ENCODE results near the gene IKZF4.
"Not testable (repeated sequence)": the region's sequence is repeated elsewhere in the genome, so short reads cannot be mapped to it uniquely, and the experiment has no call there.

The IKZF4 gene

DNA sequence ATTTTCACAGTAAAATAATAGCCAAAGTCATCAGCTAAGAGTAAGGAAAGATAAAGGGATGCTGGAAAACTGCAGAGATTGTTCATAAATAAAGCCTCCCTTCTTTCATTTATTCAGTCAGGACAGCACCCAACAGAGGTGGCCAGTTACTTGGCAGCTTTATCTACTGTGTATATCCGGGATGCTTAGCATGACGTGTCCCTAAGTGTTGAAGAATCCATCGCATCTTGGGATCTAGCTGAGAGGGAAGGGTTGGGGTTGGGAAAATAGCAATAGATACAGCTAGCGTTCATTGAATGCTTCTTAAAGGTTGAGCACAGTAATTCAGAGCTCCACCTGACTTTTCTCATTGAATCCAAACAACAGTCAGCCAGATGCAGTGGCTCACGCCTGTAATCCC lies 53.6 kb downstream of the IKZF4 start:
- Histone ChIP-seq H3F3A (ENCODE audit: insufficient read depth, low read length) (no peaks in the 10 kb centered on the region), H3K9me3 (ENCODE audit: low read length) (no peaks in the 10 kb centered on the region), H3K4me3 (ENCODE audit: low read depth, low read length, poor library complexity, severe bottlenecking) (no peak overlapping the region), H3K9me2 (ENCODE audit: low read depth, low read length) (no peaks in the 10 kb centered on the region), H4K20me1 (ENCODE audit: insufficient read depth, low read length) (no peaks in the 10 kb centered on the region), H3K4me2 (ENCODE audit: low read length) (no peak overlapping the region), H2AFZ (ENCODE audit: low read length) (no peak overlapping the region), H3K4me1 (ENCODE audit: insufficient read depth, low read length, severe bottlenecking) (peaks cover 6% of the 10 kb centered on the region), H3K27me3 (ENCODE audit: insufficient read depth, low read length) (no peaks in the 10 kb centered on the region; the same call in 1 of the 2 replicates), H3K79me2 (ENCODE audit: insufficient read depth, low read length) (no peaks in the 10 kb centered on the region), H3K27ac (ENCODE audit: low read depth, low read length, poor library complexity, severe bottlenecking) (no peak overlapping the region), H3K36me3 (ENCODE audit: insufficient read depth, low read length) (no peaks in the 10 kb centered on the region), H3K9ac (ENCODE audit: low read length) (no peak overlapping the region)
- no peak for TF ChIP-seq EZH2 (IDR thresholded peaks at IDR 0.05; ENCODE audit: borderline replicate concordance, low read length)
- TF ChIP-seq, protein P1, sequence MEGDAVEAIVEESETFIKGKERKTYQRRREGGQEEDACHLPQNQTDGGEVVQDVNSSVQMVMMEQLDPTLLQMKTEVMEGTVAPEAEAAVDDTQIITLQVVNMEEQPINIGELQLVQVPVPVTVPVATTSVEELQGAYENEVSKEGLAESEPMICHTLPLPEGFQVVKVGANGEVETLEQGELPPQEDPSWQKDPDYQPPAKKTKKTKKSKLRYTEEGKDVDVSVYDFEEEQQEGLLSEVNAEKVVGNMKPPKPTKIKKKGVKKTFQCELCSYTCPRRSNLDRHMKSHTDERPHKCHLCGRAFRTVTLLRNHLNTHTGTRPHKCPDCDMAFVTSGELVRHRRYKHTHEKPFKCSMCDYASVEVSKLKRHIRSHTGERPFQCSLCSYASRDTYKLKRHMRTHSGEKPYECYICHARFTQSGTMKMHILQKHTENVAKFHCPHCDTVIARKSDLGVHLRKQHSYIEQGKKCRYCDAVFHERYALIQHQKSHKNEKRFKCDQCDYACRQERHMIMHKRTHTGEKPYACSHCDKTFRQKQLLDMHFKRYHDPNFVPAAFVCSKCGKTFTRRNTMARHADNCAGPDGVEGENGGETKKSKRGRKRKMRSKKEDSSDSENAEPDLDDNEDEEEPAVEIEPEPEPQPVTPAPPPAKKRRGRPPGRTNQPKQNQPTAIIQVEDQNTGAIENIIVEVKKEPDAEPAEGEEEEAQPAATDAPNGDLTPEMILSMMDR (IDR thresholded peaks at IDR 0.05; ENCODE audit: low read length) = no peak

DNA sequence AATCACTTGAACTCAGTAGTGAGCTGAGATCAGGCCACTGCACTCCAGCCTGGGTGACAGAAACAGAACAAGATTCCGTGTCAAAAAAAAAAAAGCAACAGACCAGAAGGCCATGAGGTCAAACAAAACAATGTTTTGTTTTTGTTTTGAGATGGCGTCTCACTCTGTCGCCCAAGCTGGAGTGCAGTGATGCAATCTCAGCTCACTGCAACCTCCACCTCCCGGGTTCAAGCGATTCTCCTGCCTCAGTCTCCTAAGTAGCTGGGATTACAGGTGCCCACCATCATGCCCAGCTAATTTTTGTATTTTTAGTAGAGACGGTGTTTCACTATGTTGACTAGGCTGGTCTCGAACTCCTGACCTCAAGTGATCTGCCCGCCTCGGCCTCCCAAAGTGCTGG lies 57.1 kb downstream of the IKZF4 start:
- H3K9me3 ChIP-seq (ENCODE audit: low read length); H3K9me2 ChIP-seq (ENCODE audit: low read depth, low read length); H4K20me1 ChIP-seq (ENCODE audit: insufficient read depth, low read length); H2AFZ ChIP-seq (ENCODE audit: low read length); H3K9ac ChIP-seq (ENCODE audit: low read length); H3K4me2 ChIP-seq (ENCODE audit: low read length); H3K27ac ChIP-seq (ENCODE audit: low read depth, low read length, poor library complexity, severe bottlenecking); H3K79me2 ChIP-seq (ENCODE audit: insufficient read depth, low read length); H3F3A ChIP-seq (ENCODE audit: insufficient read depth, low read length); H3K36me3 ChIP-seq (ENCODE audit: insufficient read depth, low read length); H3K4me3 ChIP-seq (ENCODE audit: low read depth, low read length, poor library complexity, severe bottlenecking): not testable (repeated sequence)
- Histone ChIP-seq H3K4me1 (ENCODE audit: insufficient read depth, low read length, severe bottlenecking) (peaks cover 19% of the 10 kb centered on the region), H3K27me3 (ENCODE audit: insufficient read depth, low read length) (peaks cover 12% of the 10 kb centered on the region)

DNA sequence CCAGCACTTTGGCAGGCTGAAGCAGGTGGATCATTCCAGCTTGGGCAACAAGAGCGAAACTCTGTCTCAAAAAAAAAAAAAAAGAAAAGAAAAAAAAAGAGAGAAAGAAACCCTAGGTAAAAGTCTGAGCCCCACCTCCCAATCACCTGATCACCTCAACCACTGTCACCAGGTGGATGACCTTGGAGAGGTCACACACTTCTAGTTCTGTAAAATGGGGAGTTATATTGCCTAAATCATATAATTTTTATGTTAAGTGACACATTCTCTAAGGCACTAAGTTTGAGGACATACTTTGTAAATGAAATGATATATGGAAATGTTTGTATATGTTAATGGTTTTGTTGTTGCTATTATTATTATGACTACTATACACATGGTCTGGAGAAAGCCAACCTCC lies 57.6 kb downstream of the IKZF4 start:
- Histone ChIP-seq H3F3A (ENCODE audit: insufficient read depth, low read length) (no peaks in the 10 kb centered on the region), H3K36me3 (ENCODE audit: insufficient read depth, low read length) (no peaks in the 10 kb centered on the region), H3K79me2 (ENCODE audit: insufficient read depth, low read length) (no peaks in the 10 kb centered on the region), H2AFZ (ENCODE audit: low read length) (no peak overlapping the region), H3K4me3 (ENCODE audit: low read depth, low read length, poor library complexity, severe bottlenecking) (no peak overlapping the region), H4K20me1 (ENCODE audit: insufficient read depth, low read length) (no peaks in the 10 kb centered on the region), H3K9me3 (ENCODE audit: low read length) (no peaks in the 10 kb centered on the region), H3K9me2 (ENCODE audit: low read depth, low read length) (no peaks in the 10 kb centered on the region), H3K4me1 (ENCODE audit: insufficient read depth, low read length, severe bottlenecking) (peaks cover 19% of the 10 kb centered on the region), H3K27ac (ENCODE audit: low read depth, low read length, poor library complexity, severe bottlenecking) (no peak overlapping the region), H3K4me2 (ENCODE audit: low read length) (no peak overlapping the region), H3K9ac (ENCODE audit: low read length) (no peak overlapping the region), H3K27me3 (ENCODE audit: insufficient read depth, low read length) (peaks cover 12% of the 10 kb centered on the region)
- TF ChIP-seq EZH2 (IDR thresholded peaks at IDR 0.05; ENCODE audit: borderline replicate concordance, low read length) = no peak
- TF ChIP-seq, protein P1 (IDR thresholded peaks at IDR 0.05; ENCODE audit: low read length) = no peak

DNA sequence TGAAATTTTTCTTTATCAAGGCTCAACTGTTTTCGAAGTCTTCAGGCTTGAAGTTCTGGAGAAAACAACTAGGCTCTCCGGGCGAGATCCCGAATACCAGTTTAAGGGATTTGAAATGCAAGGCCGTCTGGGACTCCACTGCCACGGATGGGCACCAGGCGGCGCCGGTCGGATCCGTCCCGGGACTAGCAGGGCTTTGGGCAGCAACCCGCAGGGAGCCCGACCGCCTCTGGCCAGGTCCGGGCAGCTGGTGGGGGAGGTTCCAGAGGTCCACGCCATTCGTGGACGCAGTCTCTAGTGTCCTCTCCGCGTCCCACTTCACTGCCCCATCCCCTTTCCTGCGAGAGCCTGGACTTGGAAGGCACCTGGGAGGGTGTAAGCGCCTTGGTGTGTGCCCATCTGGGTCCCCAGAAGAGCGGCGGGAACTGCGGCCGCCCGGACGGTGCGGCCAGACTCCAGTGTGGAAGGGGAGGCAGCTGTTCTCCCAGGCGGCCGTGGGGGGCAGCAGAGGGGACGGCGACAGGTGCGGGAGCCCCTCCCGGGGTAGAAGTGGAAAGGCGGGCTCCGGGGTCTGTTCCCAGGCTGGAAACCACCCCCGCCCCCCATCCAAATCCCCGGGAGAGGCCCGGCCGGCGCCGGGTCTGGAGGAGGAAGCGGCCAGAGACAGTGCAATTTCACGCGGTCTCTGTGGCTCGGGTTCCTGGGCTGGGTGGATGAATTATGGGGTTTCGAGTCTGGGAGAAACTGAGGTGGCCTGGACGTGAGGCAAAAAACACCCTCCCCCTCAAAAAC lies 58.3 kb downstream of the IKZF4 start:
- Histone ChIP-seq H2AFZ (ENCODE audit: low read length) (peak overlapping the region; percentile 31; the same call in 1 of the 2 replicates), H3F3A (ENCODE audit: insufficient read depth, low read length) (no peaks in the 10 kb centered on the region)

More for the DNA sequence above, 58.3 kb downstream of the IKZF4 start:
- Histone ChIP-seq H3K4me2 (ENCODE audit: low read length) (peak overlapping the region; percentile 89), H3K9me3 (ENCODE audit: low read length) (no peaks in the 10 kb centered on the region), H3K79me2 (ENCODE audit: insufficient read depth, low read length) (no peaks in the 10 kb centered on the region), H3K27me3 (ENCODE audit: insufficient read depth, low read length) (peaks cover 12% of the 10 kb centered on the region), H3K9ac (ENCODE audit: low read length) (peak overlapping the region; percentile 57), H4K20me1 (ENCODE audit: insufficient read depth, low read length) (no peaks in the 10 kb centered on the region), H3K36me3 (ENCODE audit: insufficient read depth, low read length) (no peaks in the 10 kb centered on the region), H3K4me3 (ENCODE audit: low read depth, low read length, poor library complexity, severe bottlenecking) (peak overlapping the region; percentile 67), H3K9me2 (ENCODE audit: low read depth, low read length) (no peaks in the 10 kb centered on the region), H3K27ac (ENCODE audit: low read depth, low read length, poor library complexity, severe bottlenecking) (no peak overlapping the region), H3K4me1 (ENCODE audit: insufficient read depth, low read length, severe bottlenecking) (peaks cover 19% of the 10 kb centered on the region)
- TF ChIP-seq EZH2 (IDR thresholded peaks at IDR 0.05; ENCODE audit: borderline replicate concordance, low read length) = no peak
- TF ChIP-seq, protein P1 (IDR thresholded peaks at IDR 0.05; ENCODE audit: low read length) = peak; percentile 58
